Measurements from ENCODE around the gene KLHL26. TPM values are rescaled to one million over a fixed set of nuclear protein-coding genes. Genes with fewer than 3 reads are reported as not detected.

KLHL26 gene
- total and polyA plus RNA-seq, 2 of the 4 experiments (the other 2 are of a cell fraction) = 2.2 to 4.7 TPM

Small RNAs within 50 kb of the gene (microRNA-seq; reads per million reads assigned to microRNA genes)
- not detected for gene RN7SL155P (ENCODE audit: insufficient read depth, insufficient read length)

Small RNAs within 50 kb of the gene (small RNA-seq; reads per million reads assigned to genes)
- gene RN7SL155P = 0 reads per million in 5 experiments

Other genes with a start within 250 kb of the KLHL26 start
- gene LRRC25, start 239.4 kb upstream of the KLHL26 start, total RNA-seq (2012; rRNA removed) = not detected in 2 replicates
- gene LRRC25, start 239.4 kb upstream of the KLHL26 start, polyA plus RNA-seq (2012; rRNA removed) = 0.03 TPM in 1 of 2 replicates, not detected in the other
- 13.3 and 14.9 TPM in 2 replicates for gene SSBP4, start 217.6 kb upstream of the KLHL26 start, total RNA-seq (2012; rRNA removed)
- gene SSBP4, start 217.6 kb upstream of the KLHL26 start, polyA plus RNA-seq (2012; rRNA removed) = 39.7 and 48.1 TPM in 2 replicates
- 3.4 and 3.9 TPM in 2 replicates for gene ISYNA1, start 198.9 kb upstream of the KLHL26 start, total RNA-seq (2012; rRNA removed)
- gene ISYNA1, start 198.9 kb upstream of the KLHL26 start, polyA plus RNA-seq (2012; rRNA removed) = 24.7 and 29.4 TPM in 2 replicates
- 6.3 and 6.7 TPM in 2 replicates for gene ELL, start 115.0 kb upstream of the KLHL26 start, total RNA-seq (2012; rRNA removed)
- gene ELL, start 115.0 kb upstream of the KLHL26 start, polyA plus RNA-seq (2012; rRNA removed) = 13.1 and 15.0 TPM in 2 replicates
- gene FKBP8, start 93.5 kb upstream of the KLHL26 start, total RNA-seq (2012; rRNA removed) = 134 and 153 TPM in 2 replicates
- 289 and 312 TPM in 2 replicates for gene FKBP8, start 93.5 kb upstream of the KLHL26 start, polyA plus RNA-seq (2012; rRNA removed)
- gene KXD1, start 79.2 kb upstream of the KLHL26 start, total RNA-seq (2012; rRNA removed) = 66.7 and 89.2 TPM in 2 replicates
- gene KXD1, start 79.2 kb upstream of the KLHL26 start, polyA plus RNA-seq (2012; rRNA removed) = 196 and 253 TPM in 2 replicates
- gene UBA52, start 65.2 kb upstream of the KLHL26 start, total RNA-seq (2012; rRNA removed) = 1,030 and 1,144 TPM in 2 replicates
- 2,778 and 3,008 TPM in 2 replicates for gene UBA52, start 65.2 kb upstream of the KLHL26 start, polyA plus RNA-seq (2012; rRNA removed)
- 14.2 and 19.2 TPM in 2 replicates for gene REX1BD, start 48.2 kb upstream of the KLHL26 start, total RNA-seq (2012; rRNA removed)
- gene REX1BD, start 48.2 kb upstream of the KLHL26 start, polyA plus RNA-seq (2012; rRNA removed) = 44.6 and 68.7 TPM in 2 replicates
- 0.18 and 0.28 TPM in 2 replicates for gene CRLF1, start 30.2 kb upstream of the KLHL26 start, total RNA-seq (2012; rRNA removed)
- gene CRLF1, start 30.2 kb upstream of the KLHL26 start, polyA plus RNA-seq (2012; rRNA removed) = 3.0 and 3.1 TPM in 2 replicates
- under 0.01 and 0.28 TPM in 2 replicates for gene TMEM59L, start 24.2 kb upstream of the KLHL26 start, total RNA-seq (2012; rRNA removed)
- gene TMEM59L, start 24.2 kb upstream of the KLHL26 start, polyA plus RNA-seq (2012; rRNA removed) = 5.9 and 6.1 TPM in 2 replicates
- gene CRTC1, start 46.7 kb downstream of the KLHL26 start, total RNA-seq (2012; rRNA removed) = 0.18 and 0.28 TPM in 2 replicates
- gene CRTC1, start 46.7 kb downstream of the KLHL26 start, polyA plus RNA-seq (2012; rRNA removed) = 5.7 and 6.5 TPM in 2 replicates
- under 0.01 TPM in 2 replicates for gene COMP, start 154.3 kb downstream of the KLHL26 start, total RNA-seq (2012; rRNA removed)
- 0.34 and 0.43 TPM in 2 replicates for gene COMP, start 154.3 kb downstream of the KLHL26 start, polyA plus RNA-seq (2012; rRNA removed)
- 31.2 and 31.4 TPM in 2 replicates for gene UPF1, start 194.9 kb downstream of the KLHL26 start, total RNA-seq (2012; rRNA removed)
- 39.2 and 50.3 TPM in 2 replicates for gene UPF1, start 194.9 kb downstream of the KLHL26 start, polyA plus RNA-seq (2012; rRNA removed)

All from IMR-90 (cell line).